HG02981 (cell line): ENCODE measurements around the gene SPOCK3.
"Not testable (repeated sequence)": the region's sequence is repeated elsewhere in the genome, so short reads cannot be mapped to it uniquely, and the experiment has no call there.

Experiments
- ATAC-seq: cut with Tn5 transposase; IDR thresholded peaks from one replicate; pipeline ENCODE4 v1.9.1; 2021; ENCODE audit warnings: mild to moderate bottlenecking, moderate library complexity; ENCODE audit not compliant: unreplicated experiment

The SPOCK3 gene

GRCh38 chr4:167234316-167234881 lies at the start of gene SPOCK3:
Gene SPOCK3, minus strand, starts transcription at chr4:167234494.
- ATAC-seq, result peak; percentile 41

GRCh38 chr4:167282171-167282864 lies 48.0 kb upstream of the SPOCK3 start:
- no peak for ATAC-seq

GRCh38 chr4:167281545-167281944 lies 47.3 kb upstream of the SPOCK3 start:
- ATAC-seq, result not testable (repeated sequence)

GRCh38 chr4:167274351-167274750 lies 40.1 kb upstream of the SPOCK3 start:
- ATAC-seq, result no peak

- no peak for ATAC-seq
Measured at GRCh38 chr4:167265231-167265630, 30.9 kb upstream of the SPOCK3 start.

- ATAC-seq, result no peak
Measured at GRCh38 chr4:167248271-167248670, 14.0 kb upstream of the SPOCK3 start.

GRCh38 chr4:167239627-167240026 lies 5.3 kb upstream of the SPOCK3 start:
- ATAC-seq, result no peak

- ATAC-seq, result no peak
Measured at GRCh38 chr4:167238226-167238625, 3.9 kb upstream of the SPOCK3 start.

GRCh38 chr4:167233685-167234315 lies 494 bp downstream of the SPOCK3 start:
- peak; percentile 68 for ATAC-seq

- ATAC-seq, result no peak
Measured at GRCh38 chr4:167232805-167233684, 1.2 kb downstream of the SPOCK3 start.

GRCh38 chr4:167230744-167231143 lies 3.5 kb downstream of the SPOCK3 start:
- no peak for ATAC-seq

GRCh38 chr4:167222099-167222498 lies 12.2 kb downstream of the SPOCK3 start:
- ATAC-seq, result peak; percentile 93

- no peak for ATAC-seq
Measured at GRCh38 chr4:167221084-167221483, 13.2 kb downstream of the SPOCK3 start.

GRCh38 chr4:167218022-167218608 lies 16.2 kb downstream of the SPOCK3 start:
- ATAC-seq, result no peak

GRCh38 chr4:167216783-167217182 lies 17.5 kb downstream of the SPOCK3 start:
- ATAC-seq, result no peak

GRCh38 chr4:167210166-167210565 lies 24.1 kb downstream of the SPOCK3 start:
- ATAC-seq, result no peak

- no peak for ATAC-seq
Measured at GRCh38 chr4:167196344-167197012, 37.8 kb downstream of the SPOCK3 start.

- ATAC-seq, result no peak
Measured at GRCh38 chr4:167190379-167190778, 43.9 kb downstream of the SPOCK3 start.

- no peak for ATAC-seq
Measured at GRCh38 chr4:167185465-167185864, 48.8 kb downstream of the SPOCK3 start.

- ATAC-seq, result no peak
Measured at GRCh38 chr4:167183036-167183435, 51.3 kb downstream of the SPOCK3 start.
